NOMO-1 (cell line): ENCODE data around the gene MYO7A.
A peak's percentile ranks its signal among the peaks of the same experiment; 100 is the strongest.
"Not testable (repeated sequence)": the region's sequence is repeated elsewhere in the genome, so short reads cannot be mapped to it uniquely, and the experiment has no call there.

Source experiments
- DNase-seq, 2 experiments: peaks; one replicate each; lab custom pipeline; 2025; ENCODE audit not compliant: unreplicated experiment in 2 of 2; lab: John Stamatoyannopoulos, UW

MYO7A gene

GRCh38 chr11:77092382-77092781 lies 35.7 kb upstream of the MYO7A start:
- DNase-seq, result no peak

- no peak for DNase-seq
These were observed 34.8 kb upstream of the MYO7A start for GRCh38 chr11:77093056-77093891.

GRCh38 chr11:77093987-77094840 lies 33.8 kb upstream of the MYO7A start:
- no peak for DNase-seq

- no peak for DNase-seq
These were observed 33.1 kb upstream of the MYO7A start for GRCh38 chr11:77094841-77095365.

GRCh38 chr11:77095551-77096490 lies 32.2 kb upstream of the MYO7A start:
- DNase-seq, result no peak

GRCh38 chr11:77096591-77097019 lies 31.4 kb upstream of the MYO7A start:
- DNase-seq, result no peak

GRCh38 chr11:77097180-77097579 lies 30.9 kb upstream of the MYO7A start:
- DNase-seq, result not testable (repeated sequence)

GRCh38 chr11:77100166-77101042 lies 27.6 kb upstream of the MYO7A start:
- DNase-seq, result no peak

GRCh38 chr11:77101043-77101537 lies 27.0 kb upstream of the MYO7A start:
- DNase-seq, result peak; percentile 12 to 37

GRCh38 chr11:77102246-77103210 lies 25.5 kb upstream of the MYO7A start, which contains the start of gene OMP:
OMP (plus strand) TSS chr11:77102840; CDS start chr11:77102840, 0 bp downstream.
- DNase-seq, result no peak

- DNase-seq, result no peak
These were observed 24.7 kb upstream of the MYO7A start for GRCh38 chr11:77103319-77103718.

GRCh38 chr11:77104727-77105126 lies 23.3 kb upstream of the MYO7A start:
- no peak for DNase-seq

GRCh38 chr11:77106321-77106720 lies 21.7 kb upstream of the MYO7A start:
- peak; percentile 1 to 14 for DNase-seq

- DNase-seq, result no peak
These were observed 21.3 kb upstream of the MYO7A start for GRCh38 chr11:77106759-77107158.

GRCh38 chr11:77107950-77108349 lies 20.1 kb upstream of the MYO7A start:
- DNase-seq, result no peak

- no peak for DNase-seq
These were observed 19.6 kb upstream of the MYO7A start for GRCh38 chr11:77108436-77108835.

- DNase-seq, result no peak
These were observed 18.6 kb upstream of the MYO7A start for GRCh38 chr11:77109236-77110019.
